HepG2 (cell line): ENCODE results near the gene TMEM231. TPM values are rescaled to one million over a fixed set of nuclear protein-coding genes. Genes with fewer than 3 reads are reported as not detected.

ENCODE experiments used
- ARID2 ChIP-seq: sonication (generic); formaldehyde crosslinking; IDR thresholded peaks from 2 replicates; pipeline ENCODE4 v1.8.1; 2022; ENCODE audit warnings: mild to moderate bottlenecking, missing genetic modification reagents, borderline replicate concordance
- CENPT ChIP-seq: sonication (generic); formaldehyde crosslinking; IDR thresholded peaks from 2 replicates; pipeline ENCODE4 v1.8.0; 2022; ENCODE audit warnings: low read depth, mild to moderate bottlenecking, moderate library complexity, missing genetic modification reagents
- GPN1 ChIP-seq: sonication (generic); formaldehyde crosslinking; IDR thresholded peaks from 2 replicates; pipeline ENCODE4 v1.5.1; 2020; ENCODE audit warnings: missing genetic modification reagents, borderline replicate concordance
- HOXA3 ChIP-seq: sonication (generic); formaldehyde crosslinking; IDR thresholded peaks from 2 replicates; pipeline ENCODE4 v1.5.0; 2020; ENCODE audit warnings: missing genetic modification reagents
- HOXD1 ChIP-seq: sonication (generic); formaldehyde crosslinking; IDR thresholded peaks from 2 replicates; pipeline ENCODE4 v1.5.0; 2020; ENCODE audit warnings: missing genetic modification reagents
- IRF1 ChIP-seq: sonication (generic); formaldehyde crosslinking; IDR thresholded peaks from 2 replicates; pipeline ENCODE4 v1.4.0; 2020; ENCODE audit warnings: low read depth, mild to moderate bottlenecking, missing genetic modification reagents
- JDP2 ChIP-seq: sonication (generic); formaldehyde crosslinking; IDR thresholded peaks from 2 replicates; pipeline ENCODE4 v1.8.1; 2022; ENCODE audit warnings: missing genetic modification reagents, borderline replicate concordance
- KLF12 ChIP-seq: sonication (generic); formaldehyde crosslinking; IDR thresholded peaks from 2 replicates; pipeline ENCODE4 v1.4.0; 2020; ENCODE audit warnings: missing genetic modification reagents, borderline replicate concordance
- KLF15 ChIP-seq: sonication (generic); formaldehyde crosslinking; IDR thresholded peaks from 2 replicates; pipeline ENCODE4 v1.8.1; 2023; ENCODE audit warnings: borderline replicate concordance, mild to moderate bottlenecking, inconsistent platforms, missing genetic modification reagents, mixed read lengths
- PHF8 ChIP-seq: sonication (generic); formaldehyde crosslinking; IDR thresholded peaks from 2 replicates; pipeline ENCODE4 v1.5.0; 2020; ENCODE audit warnings: missing genetic modification reagents
- POLR2AphosphoS5 ChIP-seq: IDR thresholded peaks from 2 replicates; pipeline ENCODE4 v1.6.1; 2012; ENCODE audit warnings: low read depth, low read length
- PRMT3 ChIP-seq: sonication (generic); formaldehyde crosslinking; IDR thresholded peaks from 2 replicates; pipeline ENCODE4 v1.8.1; 2022; ENCODE audit warnings: low read depth, mild to moderate bottlenecking, moderate library complexity, missing genetic modification reagents, borderline replicate concordance
- REL ChIP-seq: sonication (generic); formaldehyde crosslinking; conservative IDR thresholded peaks from 2 replicates; pipeline ENCODE4 v1.8.0; 2022; ENCODE audit warnings: mild to moderate bottlenecking, missing genetic modification reagents, moderate library complexity
- RELA ChIP-seq: sonication (generic); formaldehyde crosslinking; IDR thresholded peaks from 2 replicates; pipeline ENCODE4 v1.4.0; 2020; ENCODE audit warnings: missing genetic modification reagents
- SIX1 ChIP-seq: sonication (generic); formaldehyde crosslinking; IDR thresholded peaks from 2 replicates; pipeline ENCODE4 v1.4.0; 2020; ENCODE audit warnings: missing genetic modification reagents, borderline replicate concordance
- ZKSCAN5 ChIP-seq: sonication (generic); formaldehyde crosslinking; IDR thresholded peaks from 2 replicates; pipeline ENCODE4 v1.5.1; 2020; ENCODE audit warnings: mild to moderate bottlenecking, missing genetic modification reagents
- ZNF121 ChIP-seq: sonication (generic); formaldehyde crosslinking; IDR thresholded peaks from 2 replicates; pipeline ENCODE4 v1.5.0; 2020; ENCODE audit warnings: mild to moderate bottlenecking, missing genetic modification reagents
- ZNF17 ChIP-seq: sonication (generic); formaldehyde crosslinking; IDR thresholded peaks from 2 replicates; pipeline ENCODE4 v1.5.0; 2020; ENCODE audit warnings: mild to moderate bottlenecking, missing genetic modification reagents
- ZNF3 ChIP-seq: IDR thresholded peaks from 2 replicates; pipeline ENCODE4 v1.7.0; 2017; ENCODE audit warnings: inconsistent platforms
- ZNF878 ChIP-seq: sonication (generic); formaldehyde crosslinking; IDR thresholded peaks from 2 replicates; pipeline ENCODE4 v1.8.1; 2023; ENCODE audit warnings: mild to moderate bottlenecking, missing genetic modification reagents, moderate library complexity
- polyA plus RNA-seq, 8 experiments: library from polyadenylated mRNA; depleted of rRNA in 3 of 8; stranded (reverse) in 7 of 8; unstranded in 1 of 8; fragments of >200 nt; fragmentation: Illumina TruSeq in 4 of 8; extraction: Trizol in 4 of 8; gene quantifications; 2 replicates each; pipeline versions ENCODE4 v1.2.1 to v1.2.3, GENCODE V29; 2011 to 2016; ENCODE audit warnings: low read depth in 4 of 8, missing spikeins in 1 of 8, mixed read lengths in 1 of 8; ENCODE audit not compliant: insufficient read depth in 1 of 8
- total RNA-seq, 5 experiments: library from RNA; depleted of rRNA; stranded (reverse); fragments of >200 nt; fragmentation: Illumina TruSeq; extraction: Trizol; gene quantifications; 2 replicates each; pipeline ENCODE4 v1.2.3, GENCODE V29; 2016; ENCODE audit warnings: low read depth in 1 of 5
- TF ChIP-seq, protein P1 (sequence below): sonication (generic); formaldehyde crosslinking; IDR thresholded peaks from 2 replicates; pipeline ENCODE4 v1.4.0; 2020; ENCODE audit warnings: missing genetic modification reagents
- TF ChIP-seq, protein P2 (sequence below): IDR thresholded peaks from 2 replicates; pipeline ENCODE4 v1.6.1; 2016; ENCODE audit warnings: low read depth, missing genetic modification reagents, missing compliant biosample characterization

Gene TMEM231
- total and polyA plus RNA-seq, 2 of the 13 experiments (the other 11 are each of a cell fraction or from before 2014, with no cell fraction given) = 3.5 to 7.4 TPM

DNA sequence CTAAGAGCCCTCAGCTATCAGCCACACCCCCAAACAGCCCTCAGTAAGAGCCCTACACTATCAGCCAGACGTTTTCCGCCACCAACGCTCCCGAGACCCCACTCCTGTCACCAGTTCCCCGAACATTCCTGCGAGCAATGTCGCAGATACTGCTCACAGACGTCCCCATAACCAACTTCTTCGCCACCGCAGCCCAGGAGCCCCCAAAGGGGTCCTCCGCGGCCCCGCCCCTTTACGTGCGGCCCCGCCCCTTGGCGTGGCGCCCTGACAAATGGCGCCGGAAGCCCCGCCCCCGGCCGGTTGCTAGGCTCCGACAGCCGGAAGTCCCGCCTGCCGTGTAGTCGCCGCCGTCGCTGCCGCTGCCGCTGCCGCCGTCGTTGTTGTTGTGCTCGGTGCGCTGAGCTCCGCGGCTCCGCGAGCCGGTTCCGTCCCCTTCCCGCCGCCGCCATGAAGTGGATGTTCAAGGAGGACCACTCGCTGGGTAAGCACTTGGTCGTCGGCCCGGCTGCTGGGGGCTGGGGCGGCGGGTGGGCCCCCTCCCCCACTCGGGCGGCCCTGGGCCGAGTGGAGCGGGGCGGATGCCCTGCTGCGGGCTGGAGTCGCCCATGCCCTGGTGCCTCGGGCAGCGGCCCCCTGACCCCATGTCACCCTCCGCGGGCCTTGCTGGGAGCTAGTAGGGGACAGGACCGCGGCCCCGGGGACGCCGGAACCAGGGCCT lies 10.1 kb upstream of the TMEM231 start, which contains the start of gene GABARAPL2 (continued):
- no peak for TF ChIP-seq ZKSCAN5
- no peak for TF ChIP-seq ZNF878 (CRISPR knock-in tag)
- TF ChIP-seq CENPT = no peak
- TF ChIP-seq KLF12 (CRISPR knock-in tag) = peak; percentile 93
- TF ChIP-seq REL = peak; percentile 89; the same call in 1 of the 2 replicates
- no peak for TF ChIP-seq ZNF121 (CRISPR knock-in tag)
- TF ChIP-seq POLR2AphosphoS5 = peak; percentile 86
- TF ChIP-seq ZNF17 = no peak
- peak; percentile 20; the same call in 1 of the 2 replicates for TF ChIP-seq RELA (CRISPR knock-in tag)
- peak; percentile 85 for TF ChIP-seq HOXA3 (CRISPR knock-in tag)
- TF ChIP-seq KLF15 (CRISPR knock-in tag) = no peak
- TF ChIP-seq, protein P1, sequence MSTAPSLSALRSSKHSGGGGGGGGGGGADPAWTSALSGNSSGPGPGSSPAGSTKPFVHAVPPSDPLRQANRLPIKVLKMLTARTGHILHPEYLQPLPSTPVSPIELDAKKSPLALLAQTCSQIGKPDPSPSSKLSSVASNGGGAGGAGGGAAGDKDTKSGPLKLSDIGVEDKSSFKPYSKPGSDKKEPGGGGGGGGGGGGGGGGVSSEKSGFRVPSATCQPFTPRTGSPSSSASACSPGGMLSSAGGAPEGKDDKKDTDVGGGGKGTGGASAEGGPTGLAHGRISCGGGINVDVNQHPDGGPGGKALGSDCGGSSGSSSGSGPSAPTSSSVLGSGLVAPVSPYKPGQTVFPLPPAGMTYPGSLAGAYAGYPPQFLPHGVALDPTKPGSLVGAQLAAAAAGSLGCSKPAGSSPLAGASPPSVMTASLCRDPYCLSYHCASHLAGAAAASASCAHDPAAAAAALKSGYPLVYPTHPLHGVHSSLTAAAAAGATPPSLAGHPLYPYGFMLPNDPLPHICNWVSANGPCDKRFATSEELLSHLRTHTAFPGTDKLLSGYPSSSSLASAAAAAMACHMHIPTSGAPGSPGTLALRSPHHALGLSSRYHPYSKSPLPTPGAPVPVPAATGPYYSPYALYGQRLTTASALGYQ (CRISPR knock-in tag) = peak; percentile 74
- TF ChIP-seq GPN1 (CRISPR knock-in tag) = no peak
- TF ChIP-seq, protein P2, sequence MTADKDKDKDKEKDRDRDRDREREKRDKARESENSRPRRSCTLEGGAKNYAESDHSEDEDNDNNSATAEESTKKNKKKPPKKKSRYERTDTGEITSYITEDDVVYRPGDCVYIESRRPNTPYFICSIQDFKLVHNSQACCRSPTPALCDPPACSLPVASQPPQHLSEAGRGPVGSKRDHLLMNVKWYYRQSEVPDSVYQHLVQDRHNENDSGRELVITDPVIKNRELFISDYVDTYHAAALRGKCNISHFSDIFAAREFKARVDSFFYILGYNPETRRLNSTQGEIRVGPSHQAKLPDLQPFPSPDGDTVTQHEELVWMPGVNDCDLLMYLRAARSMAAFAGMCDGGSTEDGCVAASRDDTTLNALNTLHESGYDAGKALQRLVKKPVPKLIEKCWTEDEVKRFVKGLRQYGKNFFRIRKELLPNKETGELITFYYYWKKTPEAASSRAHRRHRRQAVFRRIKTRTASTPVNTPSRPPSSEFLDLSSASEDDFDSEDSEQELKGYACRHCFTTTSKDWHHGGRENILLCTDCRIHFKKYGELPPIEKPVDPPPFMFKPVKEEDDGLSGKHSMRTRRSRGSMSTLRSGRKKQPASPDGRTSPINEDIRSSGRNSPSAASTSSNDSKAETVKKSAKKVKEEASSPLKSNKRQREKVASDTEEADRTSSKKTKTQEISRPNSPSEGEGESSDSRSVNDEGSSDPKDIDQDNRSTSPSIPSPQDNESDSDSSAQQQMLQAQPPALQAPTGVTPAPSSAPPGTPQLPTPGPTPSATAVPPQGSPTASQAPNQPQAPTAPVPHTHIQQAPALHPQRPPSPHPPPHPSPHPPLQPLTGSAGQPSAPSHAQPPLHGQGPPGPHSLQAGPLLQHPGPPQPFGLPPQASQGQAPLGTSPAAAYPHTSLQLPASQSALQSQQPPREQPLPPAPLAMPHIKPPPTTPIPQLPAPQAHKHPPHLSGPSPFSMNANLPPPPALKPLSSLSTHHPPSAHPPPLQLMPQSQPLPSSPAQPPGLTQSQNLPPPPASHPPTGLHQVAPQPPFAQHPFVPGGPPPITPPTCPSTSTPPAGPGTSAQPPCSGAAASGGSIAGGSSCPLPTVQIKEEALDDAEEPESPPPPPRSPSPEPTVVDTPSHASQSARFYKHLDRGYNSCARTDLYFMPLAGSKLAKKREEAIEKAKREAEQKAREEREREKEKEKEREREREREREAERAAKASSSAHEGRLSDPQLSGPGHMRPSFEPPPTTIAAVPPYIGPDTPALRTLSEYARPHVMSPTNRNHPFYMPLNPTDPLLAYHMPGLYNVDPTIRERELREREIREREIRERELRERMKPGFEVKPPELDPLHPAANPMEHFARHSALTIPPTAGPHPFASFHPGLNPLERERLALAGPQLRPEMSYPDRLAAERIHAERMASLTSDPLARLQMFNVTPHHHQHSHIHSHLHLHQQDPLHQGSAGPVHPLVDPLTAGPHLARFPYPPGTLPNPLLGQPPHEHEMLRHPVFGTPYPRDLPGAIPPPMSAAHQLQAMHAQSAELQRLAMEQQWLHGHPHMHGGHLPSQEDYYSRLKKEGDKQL (CRISPR knock-in tag) = no peak
- TF ChIP-seq HOXD1 = peak; percentile 75; the same call in 1 of the 2 replicates
- TF ChIP-seq SIX1 (CRISPR knock-in tag) = no peak
- no peak for TF ChIP-seq JDP2 (CRISPR knock-in tag)
- no peak for TF ChIP-seq IRF1
- TF ChIP-seq PHF8 (CRISPR knock-in tag) = peak; percentile 98
- 0 out of 2 replicates have a peak, but pooled peaks have one; percentile 20 for TF ChIP-seq ARID2 (CRISPR knock-in tag)
- TF ChIP-seq ZNF3 (CRISPR knock-in tag) = no peak
- TF ChIP-seq PRMT3 (CRISPR knock-in tag) = no peak
